Measurements from ENCODE around the gene HTRA1.

Gene HTRA1

GRCh38 chr10:122461367-122461728, at the start of gene HTRA1:
HTRA1 (plus strand) TSS chr10:122461553; CDS start chr10:122461653, 100 bp downstream.
- peak in 12 of 14 donors; percentile 62 to 96 (median 86) for DNase-seq

- no peak for DNase-seq
These were observed 48.0 kb upstream of the HTRA1 start for GRCh38 chr10:122413327-122413726.

GRCh38 chr10:122417667-122418066, 43.7 kb upstream of the HTRA1 start:
- DNase-seq = no peak

GRCh38 chr10:122419016-122419415, 42.3 kb upstream of the HTRA1 start:
- no peak for DNase-seq

DNA sequence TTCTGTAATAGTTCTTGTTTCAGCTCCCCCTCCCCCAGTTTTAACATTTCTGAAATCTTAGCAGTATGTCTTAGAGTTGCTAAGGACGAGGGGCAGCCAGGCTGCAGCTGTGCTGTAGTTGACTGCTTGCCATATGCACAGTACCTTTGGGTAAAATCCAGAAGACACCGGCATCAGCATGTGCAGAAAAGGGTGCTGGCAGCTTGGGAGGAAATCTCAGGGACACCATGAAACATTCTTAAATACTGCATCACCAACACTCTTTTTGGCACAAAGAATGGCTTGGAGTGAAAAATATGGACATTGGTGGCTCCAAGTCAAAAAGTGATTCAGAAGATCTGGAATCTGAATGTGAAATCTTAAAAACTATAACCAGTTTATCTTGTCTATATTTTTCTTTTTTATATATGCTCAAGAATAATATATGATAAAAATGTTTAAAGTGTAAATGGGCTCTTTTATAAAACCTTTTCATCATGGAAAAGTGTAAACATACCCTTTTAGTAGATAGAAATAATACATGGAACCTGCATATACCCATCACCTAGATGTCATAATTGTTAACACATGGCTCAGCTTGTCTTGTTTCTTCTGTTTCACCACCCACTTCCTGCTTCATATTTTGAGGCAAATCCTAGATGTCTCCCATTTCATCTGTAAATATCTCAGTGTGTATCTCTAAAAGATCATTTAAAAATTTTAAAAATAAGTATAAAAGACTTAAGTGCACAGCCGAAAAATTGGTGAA, 41.3 kb upstream of the HTRA1 start:
- no peak for DNase-seq

DNA sequence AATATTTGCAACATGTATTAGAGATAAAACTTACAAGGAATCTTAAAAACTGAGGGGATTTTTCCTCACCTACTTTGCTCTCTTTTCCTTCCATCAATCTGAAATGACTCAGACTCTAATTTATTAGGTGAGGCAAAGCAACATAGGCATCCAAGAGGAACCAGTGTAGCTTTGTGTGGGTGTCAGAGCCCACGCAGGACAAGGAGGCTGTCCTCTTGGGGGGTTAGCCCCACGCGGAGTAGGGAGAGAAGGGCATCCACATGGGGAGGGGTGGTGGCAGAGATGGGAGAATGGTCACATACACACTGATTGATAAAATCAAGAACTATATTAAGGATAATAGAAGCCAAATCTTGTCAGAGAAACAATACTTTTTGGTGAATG, 40.7 kb upstream of the HTRA1 start:
- DNase-seq = no peak

GRCh38 chr10:122421054-122421625, 40.2 kb upstream of the HTRA1 start:
- no peak for DNase-seq

DNA sequence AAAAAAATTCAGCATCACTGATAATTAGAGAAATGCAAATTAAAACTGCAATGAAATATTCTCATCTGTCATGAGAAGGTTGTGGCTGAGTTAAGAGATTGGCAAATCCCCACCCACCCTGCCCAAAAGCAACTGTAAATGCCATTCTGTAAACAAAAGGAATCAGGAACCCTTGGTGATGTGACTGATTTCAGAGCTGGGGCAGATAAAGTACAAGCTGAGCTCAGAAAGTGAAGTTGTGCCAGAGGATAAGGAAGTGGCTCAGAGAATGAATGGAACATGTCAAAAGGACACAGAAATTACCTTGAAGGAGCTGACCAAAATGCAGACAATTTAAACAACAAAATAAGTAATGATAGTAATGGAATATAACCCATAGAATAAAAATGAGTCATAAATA, 39.6 kb upstream of the HTRA1 start:
- no peak for DNase-seq

DNA sequence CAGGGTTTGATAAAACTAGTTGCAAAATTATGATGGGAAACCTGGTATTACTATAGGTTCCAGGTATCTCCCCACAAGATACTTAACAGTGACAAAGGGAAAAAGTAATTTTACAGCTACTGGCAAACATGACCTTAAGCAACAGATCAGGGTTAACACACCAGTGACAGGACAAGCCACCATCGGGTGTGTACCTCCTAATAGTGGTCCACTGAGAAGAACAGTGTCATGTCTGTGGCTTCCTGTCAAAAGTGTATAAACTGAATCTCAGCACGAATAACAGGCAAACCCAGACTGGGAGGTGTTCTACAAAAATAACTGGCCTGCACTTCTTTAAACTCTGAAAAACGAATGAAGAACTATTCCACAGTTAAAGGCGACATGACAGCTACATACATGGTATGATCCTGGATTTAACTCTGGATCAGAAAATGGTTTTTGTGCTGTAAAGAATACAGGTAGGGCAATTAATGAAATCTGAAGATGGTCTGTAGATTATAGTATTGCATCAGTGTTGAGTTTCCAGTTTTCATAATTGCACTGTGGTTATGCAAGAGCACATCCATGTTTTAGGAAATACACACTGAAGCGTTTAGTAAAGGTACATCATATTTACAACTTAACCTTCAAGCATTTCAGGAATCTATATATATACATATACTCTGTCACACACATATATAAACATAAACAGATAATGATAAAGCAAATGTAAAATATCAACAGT, 38.9 kb upstream of the HTRA1 start:
- no peak for DNase-seq

DNA sequence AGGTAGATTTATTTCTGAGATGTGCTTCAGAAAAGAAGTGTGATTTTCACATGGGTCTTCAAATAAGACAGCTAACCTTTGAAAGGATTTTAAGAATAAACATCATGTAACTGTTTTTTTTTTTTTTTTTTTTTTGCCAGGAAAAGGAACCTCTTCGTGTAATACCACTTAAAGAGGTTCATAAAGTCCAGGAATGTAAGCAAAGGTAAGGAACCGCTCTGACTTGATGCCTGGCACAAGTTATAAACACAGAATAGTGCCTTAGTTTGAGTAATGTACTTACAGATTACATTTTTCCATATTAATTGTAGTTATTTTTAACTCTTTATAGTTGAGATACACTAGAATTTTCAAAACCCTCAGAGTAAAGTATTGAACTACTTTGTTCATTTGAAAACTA, 37.3 kb upstream of the HTRA1 start:
- DNase-seq = no peak

- no peak for DNase-seq
These were observed 34.5 kb upstream of the HTRA1 start for GRCh38 chr10:122426829-122427228.

- no peak for DNase-seq
These were observed 34.1 kb upstream of the HTRA1 start for GRCh38 chr10:122427280-122427679.

DNA sequence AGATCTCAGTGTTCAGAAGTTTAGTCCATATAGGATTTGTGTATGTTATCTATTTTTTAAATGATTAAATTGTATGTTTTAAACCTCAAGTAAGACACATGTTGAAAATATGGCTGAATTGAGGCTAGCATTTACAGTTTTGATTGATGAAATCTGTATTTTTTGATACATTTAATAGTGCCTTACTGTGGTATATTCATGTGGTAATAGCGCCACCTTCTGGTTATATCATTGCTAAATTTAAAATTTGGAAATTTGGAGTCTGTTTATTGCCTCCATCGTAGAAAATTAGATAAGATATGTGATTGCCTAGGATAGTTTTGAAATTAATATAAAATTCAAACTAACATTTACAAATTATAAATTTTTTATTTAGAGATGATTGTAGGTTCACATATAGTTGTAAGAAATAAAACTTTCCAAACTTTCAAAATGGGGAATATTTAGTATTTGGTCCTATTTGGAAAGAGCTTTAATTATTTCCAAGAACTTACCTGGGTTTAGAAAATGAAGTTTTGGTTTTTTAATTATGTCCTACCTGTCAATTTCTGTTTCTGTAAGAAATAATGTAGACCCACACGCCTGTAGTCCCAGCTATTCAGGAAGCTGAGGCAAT, 26.0 kb upstream of the HTRA1 start:
- DNase-seq = no peak

- DNase-seq = no peak
These were observed 19.4 kb upstream of the HTRA1 start for GRCh38 chr10:122441961-122442360.

DNA sequence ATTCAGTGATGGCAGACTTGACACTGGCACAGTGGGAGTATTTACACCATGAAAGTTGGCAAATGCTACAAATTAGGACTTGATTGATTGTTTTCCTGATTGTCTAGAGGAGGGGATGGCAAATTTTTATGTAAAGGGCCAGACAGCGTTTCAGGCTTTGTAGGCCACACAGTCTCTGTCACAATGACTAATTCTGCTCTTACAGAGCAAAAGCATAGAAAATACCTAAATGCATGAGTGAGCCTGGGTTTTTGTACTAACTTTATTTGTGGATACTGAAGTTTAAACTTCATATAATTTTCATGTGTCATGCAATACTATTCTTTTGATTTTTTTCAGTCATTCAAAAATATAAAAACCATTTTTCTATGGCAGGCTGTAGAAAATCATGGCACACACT, 15.9 kb upstream of the HTRA1 start:
- no peak for DNase-seq

DNA sequence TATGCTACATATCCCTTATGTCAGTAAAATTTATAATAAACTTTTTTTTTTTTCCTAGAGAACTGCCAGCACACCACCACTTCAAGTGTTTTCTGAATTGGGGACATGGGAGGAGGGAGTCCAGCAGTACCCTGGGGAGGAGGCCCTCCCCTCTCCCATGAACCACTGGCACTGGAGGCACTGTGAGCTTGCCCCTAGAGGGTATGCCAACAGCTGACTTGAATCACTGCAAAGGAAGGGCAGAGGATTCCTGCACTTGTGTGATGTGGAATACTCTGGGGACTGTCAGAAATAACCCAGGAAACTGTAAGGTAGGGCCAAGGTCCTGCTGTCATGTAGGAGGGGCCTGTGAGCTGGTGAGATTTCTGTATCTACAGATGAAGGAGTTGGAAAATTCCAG, 15.4 kb upstream of the HTRA1 start:
- DNase-seq = no peak

DNA sequence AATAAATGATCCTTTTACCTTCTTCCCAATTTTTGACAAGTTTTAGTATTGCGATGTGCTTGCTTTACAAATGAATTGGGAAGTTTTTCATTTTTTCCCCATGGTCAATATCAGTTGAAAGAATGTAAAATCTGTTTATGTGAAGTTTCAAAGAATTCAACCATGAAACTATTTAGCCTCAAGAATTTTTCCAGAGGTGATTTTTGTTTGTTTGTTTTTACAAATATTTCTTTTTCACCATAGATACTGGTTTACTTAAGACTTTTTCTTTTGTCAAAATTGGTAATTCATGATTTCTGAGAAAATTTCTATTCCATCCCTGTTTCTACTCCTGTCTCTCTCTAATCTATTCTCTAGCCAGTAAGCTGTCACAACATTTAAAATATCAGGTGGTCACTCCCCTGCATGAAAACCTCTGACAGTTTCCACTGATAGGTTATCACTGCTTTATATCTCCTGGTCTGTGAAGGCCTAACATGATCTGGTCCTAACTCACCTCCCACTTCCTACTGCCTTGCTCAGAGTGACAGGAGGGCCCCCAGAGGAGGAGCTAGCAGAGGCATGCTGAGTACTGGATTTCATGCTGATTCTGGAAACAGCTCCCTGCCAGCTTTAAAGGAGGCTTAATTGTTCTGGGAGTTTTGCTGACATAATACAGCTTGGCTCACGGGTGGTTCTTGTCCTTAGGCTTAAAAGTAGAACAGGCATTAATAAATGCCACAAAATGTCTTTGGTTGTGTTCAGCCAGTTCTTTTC, 14.5 kb upstream of the HTRA1 start:
- DNase-seq = no peak

DNA sequence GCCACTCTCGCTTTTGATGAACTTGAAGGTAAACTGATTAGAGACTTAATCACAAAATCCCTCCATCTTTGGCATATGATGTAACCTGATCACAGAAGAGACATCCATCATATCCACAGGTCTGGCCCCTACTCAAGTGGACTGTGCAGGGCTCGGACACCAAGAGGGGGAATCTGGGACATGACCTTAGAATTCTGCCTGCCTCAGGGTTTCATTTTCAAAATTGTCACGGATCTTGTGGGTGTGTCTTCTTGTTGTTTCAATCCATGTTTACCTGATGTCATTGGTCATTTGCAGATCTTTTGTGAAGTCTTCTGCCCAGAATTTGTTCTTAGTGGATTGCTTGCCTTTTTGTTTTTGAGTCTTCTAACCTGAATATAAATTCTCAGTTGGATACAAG, 12.8 kb upstream of the HTRA1 start:
- no peak for DNase-seq

GRCh38 chr10:122449153-122449552, 12.2 kb upstream of the HTRA1 start:
- no peak for DNase-seq

GRCh38 chr10:122450353-122450990, 10.9 kb upstream of the HTRA1 start:
- no peak for DNase-seq

DNA sequence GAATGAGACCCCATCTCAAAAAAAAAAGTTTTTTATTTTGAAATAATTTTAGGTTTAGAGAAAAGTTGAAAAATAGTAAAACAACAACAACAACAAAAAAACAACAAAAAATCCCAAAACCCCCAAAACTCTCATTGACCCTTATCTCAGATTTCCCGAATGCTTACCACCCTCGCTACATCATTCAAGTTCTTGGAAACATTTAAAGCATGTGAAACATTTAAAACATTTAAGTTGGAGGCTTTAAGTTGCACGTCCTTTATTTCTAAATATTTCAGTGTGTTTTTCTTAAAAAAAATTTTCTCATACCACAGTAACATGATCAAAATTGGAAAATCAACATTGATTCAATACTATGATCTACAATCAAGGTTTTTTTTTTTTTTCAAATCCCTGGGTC, 7.3 kb upstream of the HTRA1 start:
- DNase-seq = no peak

DNA sequence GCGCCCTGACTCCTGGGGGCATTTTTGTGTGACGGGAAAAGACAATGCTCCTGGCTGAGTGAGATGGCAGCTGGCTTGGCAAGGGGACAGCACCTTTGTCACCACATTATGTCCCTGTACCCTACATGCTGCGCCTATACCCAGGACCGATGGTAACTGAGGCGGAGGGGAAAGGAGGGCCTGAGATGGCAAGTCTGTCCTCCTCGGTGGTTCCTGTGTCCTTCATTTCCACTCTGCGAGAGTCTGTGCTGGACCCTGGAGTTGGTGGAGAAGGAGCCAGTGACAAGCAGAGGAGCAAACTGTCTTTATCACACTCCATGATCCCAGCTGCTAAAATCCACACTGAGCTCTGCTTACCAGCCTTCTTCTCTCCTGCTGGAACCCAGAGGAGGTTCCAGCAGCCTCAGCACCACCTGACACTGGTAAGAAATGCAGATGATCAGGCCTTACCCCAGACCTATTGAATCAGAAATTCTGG, 6.7 kb upstream of the HTRA1 start, which contains the start of gene ARMS2:
Gene ARMS2, plus strand, starts transcription at position 51 of the 478 bp plus-strand sequence. Its CDS starts 75 bp downstream, at position 126.
- no peak for DNase-seq

Data from C1 segment of cervical spinal cord (tissue), 14 donors.